ENCODE measurements around the gene SLC38A6. TPM values are rescaled to one million over a fixed set of nuclear protein-coding genes. Genes with fewer than 3 reads are reported as not detected.

SLC38A6 gene
- total and polyA plus RNA-seq, 2 of the 13 experiments (the other 11 are each of a cell fraction or from before 2014, with no cell fraction given): 6.9 to 22.1 TPM

DNA sequence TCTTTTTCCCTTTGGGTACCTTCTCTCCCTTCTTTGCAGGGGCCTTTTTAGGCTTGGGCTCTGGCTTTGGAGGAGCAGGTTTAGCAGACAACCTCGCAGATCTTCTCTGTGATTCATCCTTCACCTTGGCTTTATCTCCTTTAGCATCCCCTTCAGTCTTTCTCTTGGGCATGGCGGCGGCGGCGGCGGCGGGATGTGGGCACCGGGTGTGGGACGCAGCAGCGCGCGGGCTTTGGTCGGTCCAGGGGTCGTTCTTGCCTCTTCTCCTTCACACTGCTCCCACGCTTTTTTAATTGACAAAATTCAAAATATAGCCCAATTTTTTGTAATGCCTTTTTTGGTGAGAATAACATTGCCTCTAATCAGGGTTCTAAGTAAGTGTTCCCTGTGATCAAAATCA, 8.8 kb upstream of the SLC38A6 start (continued):
- TF ChIP-seq ZFY (CRISPR knock-in tag; IDR thresholded peaks at IDR 0.05): no peak
- TF ChIP-seq TRAFD1 (CRISPR knock-in tag; IDR thresholded peaks at IDR 0.05; ENCODE audit: borderline replicate concordance): no peak

GRCh38 chr14:60973070-60973469, 8.0 kb upstream of the SLC38A6 start:
- Histone ChIP-seq H4K20me1 (ENCODE audit: insufficient read depth, low read length) (no peaks in the 10 kb centered on the region), H2AFZ (ENCODE audit: low read length) (no peak overlapping the region), H3K27ac (ENCODE audit: extremely low read length, insufficient read depth, low read length) (no peak overlapping the region), H3K4me2 (ENCODE audit: low read depth, low read length) (no peak overlapping the region), H3K4me3 (replicated peaks in 1 of 3; ENCODE audit: insufficient read depth in 1 of 3, low read depth in 2 of 3, low read length in 3 of 3) (no peak overlapping the region), H3K36me3 (replicated peaks in 1 of 2; ENCODE audit: control insufficient read depth in 1 of 2, insufficient read depth in 2 of 2, low read length in 2 of 2) (peaks cover 1 to 13% of the 10 kb centered on the region in 2 experiments; a peak in 4 of 5 replicates), H3K9ac (ENCODE audit: insufficient read depth, low read depth, low read length) (no peak overlapping the region), H3K79me2 (ENCODE audit: insufficient read depth, low read length) (no peaks in the 10 kb centered on the region), H3K4me1 (ENCODE audit: insufficient read depth, low read length) (peaks cover 9% of the 10 kb centered on the region), H3K27me3 (ENCODE audit: control insufficient read depth in 1 of 2, insufficient read depth in 2 of 2, low read length in 2 of 2) (no peaks in the 10 kb centered on the region), H3K9me3 (ENCODE audit: low read length) (no peaks in the 10 kb centered on the region)
- TF ChIP-seq ZNF18 (CRISPR knock-in tag; IDR thresholded peaks at IDR 0.05; ENCODE audit: insufficient replicate concordance): no peak
- TF ChIP-seq SNAI1 (CRISPR knock-in tag; IDR thresholded peaks at IDR 0.05; ENCODE audit: borderline replicate concordance): no peak
- no peak for TF ChIP-seq MTF2 (CRISPR knock-in tag; IDR thresholded peaks at IDR 0.05; ENCODE audit: borderline replicate concordance)
- TF ChIP-seq RORA (CRISPR knock-in tag; IDR thresholded peaks at IDR 0.05): no peak
- CTCF ChIA-PET (ENCODE audit: low intra/inter-chr PET ratio, low total read pairs): no interaction called here
- ATAC-seq: no peak
- POLR2A ChIA-PET: no interaction called here
- intact Hi-C loops (cut with micrococcal nuclease; ENCODE audit: unreplicated experiment): no loop called here
- no TSS peak for BruUV-seq (replicated peaks)
- 93% methylated on average over 3 of the region's 3 CpGs for WGBS (ENCODE audit: low lambda C conversion rate)
- in situ Hi-C loops (cut with HindIII; ENCODE audit: extremely low pct_ligation_motif_present, low pct_unique_long_range_greater_than_20kb): no loop called here
- no peak for FAIRE-seq
- no peak for DNase-seq (ENCODE audit: low spot score)

Data from HepG2 (cell line).